Measurements from ENCODE around the gene SEMA5A. TPM values are rescaled to one million over a fixed set of nuclear protein-coding genes. Genes with fewer than 3 reads are reported as not detected.

Gene SEMA5A
- total and polyA plus RNA-seq, 2 of the 8 experiments (the other 6 are each of a cell fraction or from before 2014, with no cell fraction given): 5.3 to 8.9 TPM

- CTCF ChIA-PET (ENCODE audit: partially characterized antibody): interaction anchor here (1.0 to 1.6 kb wide), 2 partner anchors 9 to 12 kb away, joined by 3 to 4 read pairs; no protein-coding TSS in a partner anchor
- no peaks in the 10 kb centered on the region for H3K79me2 ChIP-seq (ENCODE audit: control insufficient read depth in 1 of 2, insufficient read depth in 2 of 2, low read length in 2 of 2)
- 98% methylated on average over 9 of the region's 9 CpGs; no CpG with 5 or more reads in 1 of the 2 experiments for WGBS, 2 experiments (ENCODE audit: extremely low coverage in 1 of 2, insufficient coverage in 1 of 2, insufficient read length in 1 of 2, insufficient replicate concordance in 2 of 2, low coverage in 1 of 2, low lambda C conversion rate in 2 of 2, missing lambda C conversion rate in 1 of 2)
- H3K23ac ChIP-seq (ENCODE audit: insufficient read length): no peak overlapping the region
- H2AFZ ChIP-seq (ENCODE audit: low read length): no peak overlapping the region
- FAIRE-seq: no peak
- H4K91ac ChIP-seq (replicated peaks; ENCODE audit: insufficient read length, low read length): no peak overlapping the region
- POLR2A ChIA-PET (ENCODE audit: partially characterized antibody): no interaction called here
- H3K4me3 ChIP-seq (ENCODE audit: extremely low read depth in 1 of 4, insufficient read depth in 2 of 4, low read depth in 3 of 4, low read length in 4 of 4): no peak overlapping the region
- H3K9ac ChIP-seq (replicated peaks in 1 of 4; ENCODE audit: extremely low read depth in 1 of 4, low read depth in 3 of 4, low read length in 3 of 4): no peak overlapping the region
- no peak overlapping the region for H3K4me2 ChIP-seq (ENCODE audit: insufficient read depth in 1 of 2, low read depth in 2 of 2, low read length in 2 of 2)
- no peak overlapping the region for H2BK5ac ChIP-seq (ENCODE audit: low read depth, low read length)
- no peak overlapping the region for H3K14ac ChIP-seq (ENCODE audit: insufficient read length)
- no peak overlapping the region for H3K27ac ChIP-seq (ENCODE audit: low read depth, low read length)
- no peak overlapping the region for H2BK12ac ChIP-seq (ENCODE audit: low read depth, low read length)
- H3K4ac ChIP-seq (replicated peaks; ENCODE audit: insufficient read length, low read depth, low read length): no peak overlapping the region
- H2BK15ac ChIP-seq (ENCODE audit: low read length): no peak overlapping the region
- H3K56ac ChIP-seq (replicated peaks; ENCODE audit: insufficient read length, low read depth, low read length): no peak overlapping the region
- no peaks in the 10 kb centered on the region for H3K79me1 ChIP-seq (ENCODE audit: low read depth, low read length)
- no peaks in the 10 kb centered on the region for H3K9me3 ChIP-seq (ENCODE audit: insufficient read depth in 2 of 2, low read depth in 1 of 2, low read length in 1 of 2)
- TF ChIP-seq, protein P1, sequence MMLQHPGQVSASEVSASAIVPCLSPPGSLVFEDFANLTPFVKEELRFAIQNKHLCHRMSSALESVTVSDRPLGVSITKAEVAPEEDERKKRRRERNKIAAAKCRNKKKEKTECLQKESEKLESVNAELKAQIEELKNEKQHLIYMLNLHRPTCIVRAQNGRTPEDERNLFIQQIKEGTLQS (IDR thresholded peaks at IDR 0.05; ENCODE audit: insufficient read depth, low read depth, low read length): no peak
- TF ChIP-seq SAP30 (IDR thresholded peaks at IDR 0.05; ENCODE audit: insufficient read depth, insufficient replicate concordance, low read length) (no peak), MAFK (IDR thresholded peaks at IDR 0.05; ENCODE audit: low read depth, low read length) (no peak), JUND (IDR thresholded peaks at IDR 0.05; ENCODE audit: low read length) (no peak), SP4 (IDR thresholded peaks at IDR 0.05; ENCODE audit: low read length) (no peak), RFX5 (IDR thresholded peaks at IDR 0.05; ENCODE audit: borderline replicate concordance, low read depth, low read length) (no peak), EGR1 (IDR thresholded peaks at IDR 0.05; ENCODE audit: borderline replicate concordance, low read depth, low read length) (no peak), RXRA (IDR thresholded peaks at IDR 0.05; ENCODE audit: insufficient read depth, low read depth, low read length) (no peak)
- no peak overlapping the region for H4K5ac ChIP-seq (ENCODE audit: insufficient read length, low read depth, low read length)
- no peaks in the 10 kb centered on the region for H3K27me3 ChIP-seq (replicated peaks in 1 of 4; ENCODE audit: control insufficient read depth in 3 of 4, extremely low read depth in 1 of 4, insufficient read depth in 3 of 4, low read length in 3 of 4)
- H4K20me1 ChIP-seq (replicated peaks in 1 of 2; ENCODE audit: control insufficient read depth in 1 of 2, insufficient read depth in 2 of 2, low read length in 2 of 2): no peaks in the 10 kb centered on the region
- H4K8ac ChIP-seq (ENCODE audit: extremely low read depth, insufficient read depth, low read length): no peak overlapping the region
- no peak for DNase-seq (ENCODE audit: low read depth in 1 of 2, low spot score in 2 of 2)
- no peak overlapping the region for H2BK120ac ChIP-seq (replicated peaks; ENCODE audit: low read depth, low read length)
- no peaks in the 10 kb centered on the region for H3K4me1 ChIP-seq (replicated peaks in 1 of 4; ENCODE audit: control insufficient read depth in 3 of 4, insufficient read depth in 4 of 4, low read length in 3 of 4)
- no peaks in the 10 kb centered on the region for H3K23me2 ChIP-seq (ENCODE audit: low read depth, low read length)
- no peak overlapping the region for H3K18ac ChIP-seq (ENCODE audit: extremely low read depth, low read length)
- no peaks in the 10 kb centered on the region for H3K36me3 ChIP-seq (ENCODE audit: control insufficient read depth in 2 of 4, insufficient read depth in 4 of 4, low read length in 3 of 4)
- H2BK20ac ChIP-seq (ENCODE audit: low read length): no peak overlapping the region
- no peak overlapping the region for H2AK5ac ChIP-seq (ENCODE audit: low read depth, low read length)
Measured at GRCh38 chr5:9241479-9242305, 304.2 kb downstream of the SEMA5A start.

Data from H1 (cell line).